Peyer's patch (tissue), 4 donors: ENCODE results near the gene INSL3.

ENCODE experiments used
- POLR2A ChIP-seq, 2 donors: fragments of 450-650 bp; IDR thresholded peaks; one replicate each; pipeline ENCODE4 v1.5.1; 2017; ENCODE audit warnings: antibody characterized with exemption in 2 of 2, mild to moderate bottlenecking in 2 of 2, moderate library complexity in 2 of 2
- TF ChIP-seq, protein P1 (sequence below), 6 experiments: fragments of 450-650 bp in 4 of 6; fragments of 200-600 bp in 2 of 6; sonication (generic) in 1 of 6; IDR thresholded peaks; one replicate each; pipeline ENCODE4 v1.5.1; 2017 to 2019; ENCODE audit warnings: antibody characterized with exemption in 6 of 6, mild to moderate bottlenecking in 3 of 6, moderate library complexity in 1 of 6

DNA sequence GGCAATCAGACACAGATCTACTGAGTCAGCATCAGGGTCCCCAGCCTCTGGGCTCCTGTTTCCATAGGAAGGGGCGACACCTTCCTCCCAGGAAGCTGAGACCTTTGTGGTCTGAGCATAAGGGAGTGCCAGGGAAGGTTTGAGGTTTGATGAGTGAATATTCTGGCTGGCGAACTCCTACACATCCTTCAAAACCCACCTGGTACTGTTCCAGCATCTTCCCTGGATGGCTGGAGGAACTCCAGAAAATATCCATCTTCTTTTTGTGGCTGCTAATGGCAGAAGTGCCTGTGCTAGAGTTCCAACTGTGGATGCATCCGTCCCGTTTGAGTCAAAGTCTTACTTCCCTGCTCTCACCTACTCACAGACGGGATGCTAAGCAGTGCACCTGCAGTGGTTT is 9.2 kb downstream of the INSL3 start:
- TF ChIP-seq, protein P1, sequence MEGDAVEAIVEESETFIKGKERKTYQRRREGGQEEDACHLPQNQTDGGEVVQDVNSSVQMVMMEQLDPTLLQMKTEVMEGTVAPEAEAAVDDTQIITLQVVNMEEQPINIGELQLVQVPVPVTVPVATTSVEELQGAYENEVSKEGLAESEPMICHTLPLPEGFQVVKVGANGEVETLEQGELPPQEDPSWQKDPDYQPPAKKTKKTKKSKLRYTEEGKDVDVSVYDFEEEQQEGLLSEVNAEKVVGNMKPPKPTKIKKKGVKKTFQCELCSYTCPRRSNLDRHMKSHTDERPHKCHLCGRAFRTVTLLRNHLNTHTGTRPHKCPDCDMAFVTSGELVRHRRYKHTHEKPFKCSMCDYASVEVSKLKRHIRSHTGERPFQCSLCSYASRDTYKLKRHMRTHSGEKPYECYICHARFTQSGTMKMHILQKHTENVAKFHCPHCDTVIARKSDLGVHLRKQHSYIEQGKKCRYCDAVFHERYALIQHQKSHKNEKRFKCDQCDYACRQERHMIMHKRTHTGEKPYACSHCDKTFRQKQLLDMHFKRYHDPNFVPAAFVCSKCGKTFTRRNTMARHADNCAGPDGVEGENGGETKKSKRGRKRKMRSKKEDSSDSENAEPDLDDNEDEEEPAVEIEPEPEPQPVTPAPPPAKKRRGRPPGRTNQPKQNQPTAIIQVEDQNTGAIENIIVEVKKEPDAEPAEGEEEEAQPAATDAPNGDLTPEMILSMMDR (IDR thresholded peaks at IDR 0.05) = no peak
- TF ChIP-seq POLR2A (IDR thresholded peaks at IDR 0.05) = no peak
